K562 (cell line): ENCODE measurements around the gene SMAD7. TPM values are rescaled to one million over a fixed set of nuclear protein-coding genes. Genes with fewer than 3 reads are reported as not detected.
A peak's percentile ranks its signal among the peaks of the same experiment; 100 is the strongest.

ENCODE experiments used
- ARID1B ChIP-seq: fragments of 450-650 bp; IDR thresholded peaks from 2 replicates; pipeline ENCODE4 v1.6.1; 2016; ENCODE audit warnings: antibody characterized with exemption, mild to moderate bottlenecking, inconsistent platforms
- CCAR2 ChIP-seq: fragments of 200-400 bp; formaldehyde crosslinking; IDR thresholded peaks from 2 replicates; pipeline ENCODE4 v1.6.1; 2017; ENCODE audit warnings: mild to moderate bottlenecking, low read depth, low read length
- CCNT2 ChIP-seq: IDR thresholded peaks from 2 replicates; pipeline ENCODE4 v1.6.1; 2011; ENCODE audit warnings: borderline replicate concordance, low read depth, mild to moderate bottlenecking, moderate library complexity, mixed read lengths, low read length; ENCODE audit not compliant: insufficient read length; ENCODE audit errors: extremely low read depth
- CEBPG ChIP-seq, 3 experiments: fragments of 200-800 bp in 1 of 3; sonication (Bioruptor generic) in 1 of 3; sonication (generic) in 1 of 3; formaldehyde crosslinking in 1 of 3; IDR thresholded peaks in 2 of 3; conservative IDR thresholded peaks in 1 of 3; 2 replicates each; pipeline versions ENCODE4 v1.6.1 to v1.8.0; 2016 to 2022; ENCODE audit warnings: missing compliant biosample characterization in 2 of 3, missing genetic modification characterization in 2 of 3, mild to moderate bottlenecking in 1 of 3, missing genetic modification reagents in 1 of 3
- CTBP1 ChIP-seq: fragments of 450-650 bp; IDR thresholded peaks from 2 replicates; pipeline ENCODE4 v1.6.1; 2016; ENCODE audit warnings: borderline replicate concordance
- DLX4 ChIP-seq: fragments of 250-450 bp; sonication (Bioruptor Pico); IDR thresholded peaks from 2 replicates; pipeline ENCODE4 v1.6.1; 2021; ENCODE audit warnings: mild to moderate bottlenecking
- DNMT1 ChIP-seq: fragments of 450-650 bp; IDR thresholded peaks from 2 replicates; pipeline ENCODE4 v1.6.1; 2016; ENCODE audit warnings: antibody characterized with exemption, mild to moderate bottlenecking
- DPF2 ChIP-seq: fragments of 450-650 bp; IDR thresholded peaks from 2 replicates; pipeline ENCODE4 v1.6.1; 2016
- HDGF ChIP-seq: fragments of 450-650 bp; IDR thresholded peaks from 2 replicates; pipeline ENCODE4 v1.6.1; 2016
- HINFP ChIP-seq: fragments of 450-650 bp; conservative IDR thresholded peaks from 2 replicates; pipeline ENCODE4 v1.6.1; 2016; ENCODE audit warnings: missing genetic modification characterization, low read depth, mild to moderate bottlenecking, control low read depth, missing compliant biosample characterization
- HNRNPK ChIP-seq: fragments of 200-400 bp; formaldehyde crosslinking; IDR thresholded peaks from one replicate; pipeline ENCODE4 v1.6.1; 2018; ENCODE audit warnings: mild to moderate bottlenecking, low read depth, low read length; ENCODE audit not compliant: poor library complexity, severe bottlenecking
- KDM4B ChIP-seq, 2 experiments: fragments of 450-650 bp in 1 of 2; sonication (generic) in 1 of 2; IDR thresholded peaks; 2 replicates each; pipeline ENCODE4 v1.6.1; 2016 to 2017; ENCODE audit warnings: borderline replicate concordance in 2 of 2, antibody characterized with exemption in 1 of 2, low read depth in 1 of 2, mild to moderate bottlenecking in 1 of 2
- KLF10 ChIP-seq: fragments of 250-450 bp; sonication (Bioruptor Pico); IDR thresholded peaks from 2 replicates; pipeline ENCODE4 v1.6.1; 2021; ENCODE audit warnings: matching md5 sums
- MAFF ChIP-seq: IDR thresholded peaks from 2 replicates; pipeline ENCODE4 v1.6.1; 2012; ENCODE audit warnings: low read length, improper control_type of control experiment
- RBM15 ChIP-seq: fragments of 200-400 bp; formaldehyde crosslinking; IDR thresholded peaks from 2 replicates; pipeline ENCODE4 v1.6.1; 2018; ENCODE audit warnings: mild to moderate bottlenecking, low read length, moderate library complexity; ENCODE audit not compliant: insufficient read depth
- SNIP1 ChIP-seq: fragments of 450-650 bp; IDR thresholded peaks from 2 replicates; pipeline ENCODE4 v1.7.1; 2017; ENCODE audit warnings: low read depth, mild to moderate bottlenecking
- SRF ChIP-seq, 2 experiments: fragments of 250-450, 450-650 bp in 1 of 2; sonication (Bioruptor Pico) in 1 of 2; sonication (generic) in 1 of 2; formaldehyde crosslinking; IDR thresholded peaks; 2 replicates each; pipeline versions ENCODE4 v1.5.0 to v1.5.1; 2020 to 2022; ENCODE audit warnings: mild to moderate bottlenecking in 1 of 2, missing genetic modification reagents in 1 of 2
- SRSF9 ChIP-seq: fragments of 200-400 bp; formaldehyde crosslinking; IDR thresholded peaks from 2 replicates; pipeline ENCODE4 v1.6.1; 2017; ENCODE audit warnings: low read depth, low read length, borderline replicate concordance
- TAF15 ChIP-seq: fragments of 200-400 bp; formaldehyde crosslinking; IDR thresholded peaks from 2 replicates; pipeline ENCODE4 v1.6.1; 2017; ENCODE audit warnings: mild to moderate bottlenecking, low read depth, low read length, moderate library complexity
- TBL1XR1 ChIP-seq, 2 experiments: IDR thresholded peaks; 2 replicates each; pipeline ENCODE4 v1.6.1; 2012; ENCODE audit warnings: improper control_type of control experiment in 2 of 2, low read length in 2 of 2, mild to moderate bottlenecking in 1 of 2
- TCF7 ChIP-seq: sonication (generic); IDR thresholded peaks from 2 replicates; pipeline ENCODE4 v1.6.1; 2016; ENCODE audit warnings: antibody characterized with exemption, borderline replicate concordance
- polyA plus RNA-seq, 8 experiments: library from polyadenylated mRNA; depleted of rRNA in 4 of 8; stranded (reverse) in 5 of 8; unstranded in 3 of 8; fragments of >200 nt; fragmentation: Nextera tagmentation in 2 of 8; fragmentation: Illumina TruSeq in 1 of 8; extraction: Ambion mirVana in 2 of 8; extraction: Trizol in 1 of 8; gene quantifications; 2 replicates each; pipeline versions ENCODE4 v1.2.1 to v1.2.3, GENCODE V29; 2011 to 2014; ENCODE audit warnings: inconsistent platforms in 1 of 8, missing spikeins in 1 of 8
- total RNA-seq, 7 experiments: library from RNA; depleted of rRNA in 6 of 7; stranded (reverse); fragments of >200 nt in 6 of 7; fragmentation: Illumina TruSeq in 2 of 7; extraction: Trizol in 2 of 7; gene quantifications; 2 replicates each; pipeline versions ENCODE4 v1.2.1 to v1.2.3, GENCODE V29; 2011 to 2021; ENCODE audit warnings: low replicate concordance in 1 of 7
- TF ChIP-seq, protein P1 (sequence below): sonication (generic); formaldehyde crosslinking; IDR thresholded peaks from 2 replicates; pipeline ENCODE4 v1.9.0; 2022; ENCODE audit warnings: mild to moderate bottlenecking, missing genetic modification reagents
- TF ChIP-seq, protein P2 (sequence below): fragments of 150-350 bp; conservative IDR thresholded peaks from 2 replicates; pipeline ENCODE4 v1.6.1; 2014; ENCODE audit warnings: low read length

Gene SMAD7
- total and polyA plus RNA-seq, 9 of the 15 experiments (the other 6 are each of a cell fraction or from before 2014, with no cell fraction given) = 0.13 to 3.0 (median 1.6) TPM

DNA sequence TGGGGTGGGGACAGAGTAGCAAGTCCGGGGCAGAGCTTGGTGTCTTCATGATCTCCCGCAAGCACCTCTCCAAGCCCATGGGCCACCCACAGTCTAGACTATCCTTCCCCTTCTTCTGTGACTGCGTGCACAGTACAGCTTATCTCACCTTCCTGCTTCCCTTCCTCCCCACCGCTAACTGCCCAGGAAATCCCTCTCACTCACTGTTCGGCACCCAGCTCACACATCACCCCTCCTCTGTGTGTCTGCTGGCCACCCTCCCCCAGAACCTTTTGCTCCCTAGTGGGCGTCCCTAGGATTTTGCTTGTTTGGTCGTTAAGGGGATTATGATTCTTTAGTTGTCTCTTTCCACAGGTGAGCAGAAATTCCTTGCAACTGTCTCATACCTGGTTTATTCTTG is 31.5 kb upstream of the SMAD7 start (continued):
- TF ChIP-seq, protein P1, sequence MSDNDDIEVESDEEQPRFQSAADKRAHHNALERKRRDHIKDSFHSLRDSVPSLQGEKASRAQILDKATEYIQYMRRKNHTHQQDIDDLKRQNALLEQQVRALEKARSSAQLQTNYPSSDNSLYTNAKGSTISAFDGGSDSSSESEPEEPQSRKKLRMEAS = no peak
- TF ChIP-seq DPF2 = peak; percentile 55
- TF ChIP-seq CCAR2 = no peak
- TF ChIP-seq KLF10 = no peak
- TF ChIP-seq SNIP1 = no peak
- peak; percentile 66 for TF ChIP-seq ARID1B
- TF ChIP-seq TBL1XR1 (IDR thresholded peaks at IDR 0.05; ENCODE audit: low read length in 2 of 2) = 0 out of 4 replicates have a peak, but pooled peaks of 1 of the 2 experiments have one; percentile 52
- TF ChIP-seq RBM15 = no peak
- no peak for TF ChIP-seq DLX4
- TF ChIP-seq SRF (CRISPR knock-in tag; IDR thresholded peaks at IDR 0.05) = peak in 1 of 2 experiments; percentile 47; a peak in 1 of 4 replicates
- no peak for TF ChIP-seq SRSF9
- TF ChIP-seq TAF15 = no peak
- no peak for TF ChIP-seq HNRNPK
- TF ChIP-seq TCF7 = no peak
- TF ChIP-seq, protein P2, sequence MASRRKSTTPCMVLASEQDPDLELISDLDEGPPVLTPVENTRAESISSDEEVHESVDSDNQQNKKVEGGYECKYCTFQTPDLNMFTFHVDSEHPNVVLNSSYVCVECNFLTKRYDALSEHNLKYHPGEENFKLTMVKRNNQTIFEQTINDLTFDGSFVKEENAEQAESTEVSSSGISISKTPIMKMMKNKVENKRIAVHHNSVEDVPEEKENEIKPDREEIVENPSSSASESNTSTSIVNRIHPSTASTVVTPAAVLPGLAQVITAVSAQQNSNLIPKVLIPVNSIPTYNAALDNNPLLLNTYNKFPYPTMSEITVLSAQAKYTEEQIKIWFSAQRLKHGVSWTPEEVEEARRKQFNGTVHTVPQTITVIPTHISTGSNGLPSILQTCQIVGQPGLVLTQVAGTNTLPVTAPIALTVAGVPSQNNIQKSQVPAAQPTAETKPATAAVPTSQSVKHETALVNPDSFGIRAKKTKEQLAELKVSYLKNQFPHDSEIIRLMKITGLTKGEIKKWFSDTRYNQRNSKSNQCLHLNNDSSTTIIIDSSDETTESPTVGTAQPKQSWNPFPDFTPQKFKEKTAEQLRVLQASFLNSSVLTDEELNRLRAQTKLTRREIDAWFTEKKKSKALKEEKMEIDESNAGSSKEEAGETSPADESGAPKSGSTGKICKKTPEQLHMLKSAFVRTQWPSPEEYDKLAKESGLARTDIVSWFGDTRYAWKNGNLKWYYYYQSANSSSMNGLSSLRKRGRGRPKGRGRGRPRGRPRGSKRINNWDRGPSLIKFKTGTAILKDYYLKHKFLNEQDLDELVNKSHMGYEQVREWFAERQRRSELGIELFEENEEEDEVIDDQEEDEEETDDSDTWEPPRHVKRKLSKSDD = no peak
- TF ChIP-seq CCNT2 = no peak
- no peak for TF ChIP-seq MAFF
- no peak for TF ChIP-seq CEBPG (CRISPR knock-in tag; IDR thresholded peaks at IDR 0.05)
- TF ChIP-seq CEBPG (tag; conservative IDR thresholded peaks at IDR 0.05 in 1 of 2, IDR thresholded peaks at IDR 0.05 in 1 of 2) = no peak
- TF ChIP-seq KDM4B (IDR thresholded peaks at IDR 0.05; ENCODE audit: borderline replicate concordance in 2 of 2, low read depth in 1 of 2) = no peak
- peak; percentile 66 for TF ChIP-seq CTBP1
- TF ChIP-seq HDGF = no peak
- TF ChIP-seq DNMT1 = no peak
- no peak for TF ChIP-seq HINFP (tag)
